ENCODE data around the gene PCDHAC1.
"Not testable (repeated sequence)": the region's sequence is repeated elsewhere in the genome, so short reads cannot be mapped to it uniquely, and the experiment has no call there.

The PCDHAC1 gene

GRCh38 chr5:140925806-140926442 is at the start of gene PCDHAC1:
TSS of gene PCDHAC1 (plus strand) at chr5:140926299. CDS start at chr5:140926893, 594 bp downstream.
- DNase-seq: no peak

- not testable (repeated sequence) for DNase-seq
Observed at GRCh38 chr5:140876541-140877261, 49.4 kb upstream of the PCDHAC1 start.

DNA sequence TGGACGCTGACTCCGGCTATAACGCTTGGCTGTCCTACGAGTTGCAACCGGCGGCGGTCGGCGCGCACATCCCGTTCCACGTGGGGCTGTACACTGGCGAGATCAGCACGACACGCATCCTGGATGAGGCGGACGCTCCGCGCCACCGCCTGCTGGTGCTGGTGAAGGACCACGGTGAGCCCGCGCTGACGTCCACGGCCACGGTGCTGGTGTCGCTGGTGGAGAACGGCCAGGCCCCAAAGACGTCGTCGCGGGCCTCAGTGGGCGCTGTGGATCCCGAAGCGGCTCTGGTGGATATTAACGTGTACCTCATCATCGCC is 48.9 kb upstream of the PCDHAC1 start:
- DNase-seq: no peak

- no peak for DNase-seq
Observed at GRCh38 chr5:140881889-140882590, 44.1 kb upstream of the PCDHAC1 start, which contains the start of gene PCDHA13. TSS of gene PCDHA13 (plus strand) at chr5:140882124. CDS start at chr5:140882269, 145 bp downstream.

GRCh38 chr5:140882591-140882899 is 43.6 kb upstream of the PCDHAC1 start:
- DNase-seq: no peak

- no peak for DNase-seq
Observed at GRCh38 chr5:140883373-140883772, 42.7 kb upstream of the PCDHAC1 start.

GRCh38 chr5:140883927-140884697 is 42.0 kb upstream of the PCDHAC1 start:
- no peak for DNase-seq

DNA sequence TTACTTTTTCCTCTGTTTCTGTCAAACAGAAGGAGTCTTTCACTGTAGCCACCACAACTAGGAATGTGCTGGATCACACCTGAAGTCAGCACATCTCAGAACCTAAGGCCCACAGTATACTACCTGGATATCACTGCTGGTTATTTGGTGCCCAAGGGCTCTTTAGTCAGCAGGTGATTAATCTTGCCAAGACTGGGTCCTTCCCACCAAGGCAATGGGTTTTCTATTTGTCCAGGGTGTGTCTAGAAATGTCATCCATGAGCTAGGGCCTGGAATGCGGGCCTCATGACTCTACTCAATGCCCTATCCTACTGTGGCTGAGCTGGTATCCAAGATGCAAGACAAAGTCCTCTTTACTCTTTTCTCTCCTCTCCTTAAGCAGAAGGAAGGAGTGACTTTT is 9.8 kb upstream of the PCDHAC1 start:
- DNase-seq: no peak

- no peak for DNase-seq
Observed at GRCh38 chr5:140923601-140924000, 2.5 kb upstream of the PCDHAC1 start.

GRCh38 chr5:140926443-140927227 is 536 bp downstream of the PCDHAC1 start:
- DNase-seq: no peak

- DNase-seq: no peak
Observed at GRCh38 chr5:140927228-140927573, 1.1 kb downstream of the PCDHAC1 start.

GRCh38 chr5:140934964-140935606 is 9.0 kb downstream of the PCDHAC1 start:
- DNase-seq: no peak

GRCh38 chr5:140946578-140946977 is 20.5 kb downstream of the PCDHAC1 start:
- DNase-seq: no peak

DNA sequence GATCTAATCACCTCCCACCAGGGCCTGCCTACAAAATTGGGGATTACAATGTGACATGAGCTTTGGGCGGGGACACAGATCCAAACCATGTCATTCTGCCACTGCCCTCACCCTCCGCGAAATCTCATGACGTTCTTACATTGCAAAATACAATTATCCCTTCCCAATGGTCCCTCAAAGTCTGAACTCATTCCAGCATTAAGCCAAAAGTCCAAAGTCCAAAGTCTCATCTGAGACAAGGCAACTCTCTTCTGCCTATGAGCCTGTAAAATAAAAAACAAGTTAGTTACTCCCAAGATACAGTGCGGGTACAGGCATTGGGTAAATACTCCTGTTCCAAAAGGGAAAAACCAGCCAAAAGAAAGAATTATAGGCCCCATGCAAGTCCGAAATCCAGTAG is 25.5 kb downstream of the PCDHAC1 start:
- DNase-seq: no peak

GRCh38 chr5:140953234-140953633 is 27.1 kb downstream of the PCDHAC1 start:
- DNase-seq: no peak

DNA sequence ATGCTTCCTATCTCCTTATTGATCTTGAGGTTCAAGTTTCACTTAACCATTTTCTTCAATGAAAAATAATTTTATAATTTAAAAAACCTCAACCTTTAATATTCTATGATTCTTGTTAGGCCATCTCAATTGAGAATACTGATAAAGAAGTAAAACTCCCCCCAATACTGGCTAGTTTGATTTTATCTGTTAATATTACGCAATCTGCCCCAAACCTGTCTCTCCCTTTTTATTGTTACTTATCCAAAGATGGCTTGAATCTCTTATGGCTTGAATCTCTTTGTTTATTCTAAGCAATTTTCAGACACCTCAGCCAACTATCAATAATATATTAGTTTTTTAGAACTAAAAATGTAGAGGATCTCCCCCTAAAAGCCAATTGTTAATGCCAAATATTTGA is 36.1 kb downstream of the PCDHAC1 start:
- no peak for DNase-seq

GRCh38 chr5:140964356-140964755 is 38.3 kb downstream of the PCDHAC1 start:
- no peak for DNase-seq

DNA sequence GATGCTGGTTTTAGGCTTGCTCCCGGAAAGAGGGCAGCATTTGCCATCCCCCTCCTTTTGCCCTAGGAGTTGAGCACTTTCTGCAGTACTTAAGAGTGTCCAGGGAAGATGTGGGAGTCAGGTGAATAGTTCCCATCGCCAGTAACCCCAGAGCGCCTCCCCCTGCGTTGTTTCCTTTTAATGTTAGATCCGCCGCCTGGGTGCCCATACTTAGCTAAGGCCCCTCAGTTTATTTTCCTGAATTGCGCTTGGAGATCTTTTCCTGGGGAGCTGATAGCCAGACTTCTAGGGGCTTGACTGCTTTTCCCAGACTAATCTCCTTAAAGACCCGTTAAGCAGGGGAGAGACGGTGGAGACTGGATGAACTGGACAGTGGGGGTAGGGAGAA is 39.8 kb downstream of the PCDHAC1 start:
- no peak for DNase-seq

DNA sequence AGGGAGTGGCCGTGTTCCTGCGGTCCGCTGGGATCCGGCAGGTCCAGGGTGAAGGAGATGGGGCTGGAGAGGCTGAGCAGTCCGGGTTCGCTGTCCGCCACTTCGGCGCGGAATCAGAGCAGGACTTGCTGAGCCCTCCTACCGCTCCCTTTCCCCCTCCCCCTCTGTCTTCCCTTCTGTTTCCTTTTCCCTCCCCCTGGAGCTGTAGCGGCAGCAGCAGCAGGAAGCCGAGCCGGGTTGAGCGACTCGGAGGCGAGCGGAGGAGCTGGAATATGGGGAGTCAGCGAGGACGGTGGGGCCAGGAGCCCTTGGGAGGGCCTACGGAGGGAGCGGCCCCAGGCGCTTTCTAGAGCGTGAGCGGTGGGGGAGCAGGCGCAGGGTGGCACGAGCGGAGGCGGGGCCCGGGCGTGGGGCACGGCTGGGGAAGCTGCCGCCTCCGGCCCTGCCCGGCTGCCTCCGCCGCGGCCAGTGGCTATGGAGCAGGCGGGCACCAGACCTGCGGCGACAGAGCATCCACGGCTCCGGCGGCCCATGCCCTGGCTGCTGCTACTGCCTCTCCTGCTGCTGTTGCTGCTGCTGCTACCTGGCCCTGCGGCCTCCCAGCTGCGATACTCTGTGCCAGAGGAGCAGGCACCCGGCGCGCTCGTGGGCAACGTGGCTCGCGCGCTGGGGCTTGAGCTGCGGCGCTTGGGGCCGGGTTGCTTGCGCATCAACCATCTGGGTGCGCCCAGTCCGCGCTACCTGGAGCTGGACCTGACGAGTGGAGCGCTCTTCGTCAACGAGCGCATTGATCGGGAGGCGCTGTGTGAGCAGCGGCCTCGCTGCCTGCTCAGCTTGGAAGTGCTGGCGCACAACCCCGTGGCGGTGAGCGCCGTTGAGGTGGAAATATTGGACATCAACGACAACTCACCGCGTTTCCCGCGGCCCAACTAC is 40.5 kb downstream of the PCDHAC1 start, which contains the start of gene PCDHAC2:
Gene PCDHAC2, plus strand, starts transcription at position 184 of the 933 bp plus-strand sequence. Its CDS starts 291 bp downstream, at position 475.
- no peak for DNase-seq

GRCh38 chr5:140967226-140967893 is 41.3 kb downstream of the PCDHAC1 start:
- DNase-seq: no peak
